ENCODE data around the gene OR2A7.
"Not testable (repeated sequence)": the region's sequence is repeated elsewhere in the genome, so short reads cannot be mapped to it uniquely, and the experiment has no call there.

GRCh38 chr7:144287171-144287784, 22.7 kb upstream of the OR2A7 start:
- not testable (repeated sequence) for TF ChIP-seq TAF1 (IDR thresholded peaks at IDR 0.05; ENCODE audit: borderline replicate concordance, low read depth, low read length); POLR2A (IDR thresholded peaks at IDR 0.05; ENCODE audit: low read depth, low read length); POLR2AphosphoS5 (IDR thresholded peaks at IDR 0.05; ENCODE audit: low read depth, low read length)

Data from GM12892 (cell line).